Occipital lobe (tissue), 2 donors: ENCODE results near the gene MEPCE. TPM values are rescaled to one million over a fixed set of nuclear protein-coding genes. Genes with fewer than 3 reads are reported as not detected.
"Not testable (repeated sequence)": the region's sequence is repeated elsewhere in the genome, so short reads cannot be mapped to it uniquely, and the experiment has no call there.

Experiments
- DNase-seq: peaks from one replicate; lab custom pipeline; 2025; lab: John Stamatoyannopoulos, UW
- total RNA-seq: library from RNA; depleted of rRNA; stranded (reverse); fragments of >200 nt; gene quantifications from one replicate; pipeline ENCODE4 v1.2.3, GENCODE V29; 2014

Gene MEPCE, protein sequence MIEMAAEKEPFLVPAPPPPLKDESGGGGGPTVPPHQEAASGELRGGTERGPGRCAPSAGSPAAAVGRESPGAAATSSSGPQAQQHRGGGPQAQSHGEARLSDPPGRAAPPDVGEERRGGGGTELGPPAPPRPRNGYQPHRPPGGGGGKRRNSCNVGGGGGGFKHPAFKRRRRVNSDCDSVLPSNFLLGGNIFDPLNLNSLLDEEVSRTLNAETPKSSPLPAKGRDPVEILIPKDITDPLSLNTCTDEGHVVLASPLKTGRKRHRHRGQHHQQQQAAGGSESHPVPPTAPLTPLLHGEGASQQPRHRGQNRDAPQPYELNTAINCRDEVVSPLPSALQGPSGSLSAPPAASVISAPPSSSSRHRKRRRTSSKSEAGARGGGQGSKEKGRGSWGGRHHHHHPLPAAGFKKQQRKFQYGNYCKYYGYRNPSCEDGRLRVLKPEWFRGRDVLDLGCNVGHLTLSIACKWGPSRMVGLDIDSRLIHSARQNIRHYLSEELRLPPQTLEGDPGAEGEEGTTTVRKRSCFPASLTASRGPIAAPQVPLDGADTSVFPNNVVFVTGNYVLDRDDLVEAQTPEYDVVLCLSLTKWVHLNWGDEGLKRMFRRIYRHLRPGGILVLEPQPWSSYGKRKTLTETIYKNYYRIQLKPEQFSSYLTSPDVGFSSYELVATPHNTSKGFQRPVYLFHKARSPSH
- 25.3 TPM for total RNA-seq

DNA sequence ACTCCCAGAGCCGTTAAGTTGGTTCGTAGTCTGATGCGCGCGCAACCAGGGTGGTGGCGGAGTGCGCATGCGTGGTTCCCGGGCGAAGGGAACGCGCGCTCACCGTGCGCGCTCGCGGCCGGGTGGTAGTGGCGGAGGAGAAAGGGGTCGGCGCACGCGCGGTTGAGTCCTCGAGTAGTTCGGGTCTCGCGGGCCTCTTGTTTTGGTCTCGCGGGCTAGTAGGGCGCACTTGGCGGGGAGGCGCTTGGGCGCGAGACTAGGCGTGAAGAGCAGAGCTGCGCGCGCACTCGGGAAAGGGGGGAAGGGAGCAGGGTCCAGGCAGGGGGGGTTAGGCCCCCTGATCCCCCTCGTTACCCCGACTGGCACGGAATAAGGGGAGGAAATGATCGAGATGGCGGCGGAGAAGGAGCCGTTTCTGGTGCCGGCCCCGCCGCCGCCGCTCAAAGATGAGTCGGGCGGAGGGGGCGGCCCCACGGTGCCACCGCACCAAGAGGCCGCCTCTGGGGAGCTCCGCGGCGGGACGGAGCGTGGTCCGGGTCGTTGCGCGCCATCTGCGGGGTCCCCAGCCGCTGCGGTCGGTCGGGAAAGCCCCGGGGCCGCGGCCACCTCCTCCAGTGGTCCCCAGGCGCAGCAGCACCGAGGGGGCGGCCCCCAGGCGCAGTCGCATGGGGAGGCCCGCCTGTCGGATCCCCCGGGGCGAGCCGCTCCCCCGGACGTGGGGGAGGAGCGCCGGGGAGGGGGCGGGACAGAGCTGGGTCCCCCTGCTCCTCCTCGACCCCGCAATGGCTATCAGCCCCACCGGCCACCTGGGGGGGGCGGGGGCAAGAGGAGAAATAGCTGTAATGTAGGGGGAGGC, at the start of gene MEPCE:
Gene MEPCE, plus strand, starts transcription at position 195 of the 856 bp plus-strand sequence. Its CDS starts 188 bp downstream, at position 383.
- DNase-seq = peak; percentile 85

DNA sequence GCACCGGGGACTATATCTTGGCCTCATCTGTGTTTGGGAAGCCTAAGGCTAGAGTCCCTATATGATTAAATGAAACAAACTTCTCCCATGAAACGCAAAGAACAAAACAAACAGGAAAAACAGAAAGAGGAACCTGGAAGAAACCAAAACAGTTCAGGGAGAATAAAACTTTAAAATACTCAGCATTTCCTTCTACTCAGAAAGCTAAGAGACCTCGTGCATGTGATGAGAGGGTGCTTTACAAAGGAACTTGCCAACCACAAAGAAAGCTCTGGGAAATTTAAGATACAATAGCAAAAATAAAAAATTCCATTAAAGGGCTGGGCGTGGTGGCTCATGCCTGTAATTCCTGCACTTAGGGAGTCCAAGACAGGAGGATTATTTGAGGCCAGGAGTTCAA, 49.4 kb upstream of the MEPCE start:
- DNase-seq = no peak

DNA sequence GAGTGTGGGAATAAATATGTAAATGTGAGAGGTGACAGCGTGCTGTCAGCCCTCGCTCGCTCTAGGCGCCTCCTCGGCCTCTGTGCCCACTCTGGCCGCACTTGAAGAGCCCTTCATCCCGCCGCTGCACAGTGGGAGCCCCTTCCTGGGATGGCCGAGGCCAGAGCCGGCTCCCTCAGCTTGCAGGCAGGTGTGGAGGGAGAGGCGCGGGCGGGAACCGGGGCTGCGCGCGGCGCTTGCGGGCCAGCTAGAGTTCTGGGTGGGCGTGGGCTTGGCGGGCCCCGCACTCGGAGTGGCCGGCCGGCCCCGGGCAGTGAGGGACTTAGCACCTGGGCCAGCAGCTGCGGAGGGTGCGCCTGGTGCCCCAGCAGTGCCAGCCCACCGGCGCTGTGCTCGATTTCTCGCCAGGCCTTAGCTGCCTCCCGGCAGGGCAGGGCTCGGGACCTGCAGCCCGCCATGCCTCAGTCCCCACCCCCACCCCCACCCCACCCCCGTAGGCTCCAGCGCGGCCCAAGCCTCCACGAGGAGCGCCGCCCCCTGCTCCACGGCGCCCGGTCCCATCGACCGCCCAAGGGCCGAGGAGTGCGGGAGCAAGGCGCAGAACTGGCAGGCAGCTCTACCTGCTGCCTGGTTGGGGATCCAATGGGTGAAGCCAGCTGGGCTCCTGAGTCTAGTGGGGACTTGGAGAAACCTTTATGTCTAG, 47.9 kb upstream of the MEPCE start:
- not testable (repeated sequence) for DNase-seq

DNA sequence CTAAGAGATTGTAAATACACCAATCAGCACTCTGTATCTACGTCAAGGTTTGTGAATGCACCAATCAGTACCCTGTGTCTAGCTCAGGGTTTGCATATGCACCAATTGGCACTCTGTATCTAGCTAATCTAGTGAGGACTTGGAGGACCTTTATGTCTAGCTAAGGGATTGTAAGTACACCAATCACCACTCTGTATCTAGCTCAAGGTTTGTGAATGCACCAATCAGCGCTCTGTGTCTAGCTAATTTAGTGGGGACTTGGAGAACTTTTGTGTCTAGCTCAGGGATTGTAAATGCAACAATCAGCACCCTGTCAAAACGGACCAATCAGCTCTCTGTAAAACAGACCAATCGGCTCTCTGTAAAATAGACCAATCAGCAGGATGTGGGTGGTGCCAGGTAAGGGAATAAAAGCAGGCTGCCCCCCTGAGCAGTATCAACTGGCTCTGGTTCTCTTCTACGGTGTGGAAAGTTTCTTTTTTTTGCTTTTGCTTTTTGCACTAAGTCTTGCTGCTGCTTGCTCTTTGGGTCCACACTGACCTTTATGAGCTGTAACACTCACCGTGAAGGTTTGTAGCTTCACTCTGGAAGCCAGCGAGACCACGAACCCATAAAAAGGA, 47.3 kb upstream of the MEPCE start:
- not testable (repeated sequence) for DNase-seq

GRCh38 chr7:100384628-100385294, 44.9 kb upstream of the MEPCE start:
- DNase-seq = no peak

GRCh38 chr7:100386940-100387339, 42.7 kb upstream of the MEPCE start:
- no peak for DNase-seq

DNA sequence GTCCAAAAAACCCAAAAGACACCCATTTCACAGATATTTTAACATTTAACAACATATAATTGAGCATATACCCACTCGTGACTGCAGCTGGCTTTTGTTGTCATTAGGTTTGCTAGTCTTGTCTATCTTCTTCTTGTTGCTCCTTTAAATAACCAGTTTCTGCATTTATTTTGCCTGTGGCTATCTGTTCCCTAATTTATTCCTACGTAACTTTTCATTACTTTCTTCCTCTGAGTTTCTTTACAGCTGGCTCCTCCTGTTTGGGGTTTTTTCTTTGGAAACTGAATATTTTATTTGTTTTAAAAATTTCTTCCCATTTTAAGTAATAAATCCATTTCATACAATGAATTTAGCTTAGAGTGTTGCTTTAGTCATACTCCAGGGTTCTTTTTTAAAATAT, 41.9 kb upstream of the MEPCE start:
- no peak for DNase-seq

- no peak for DNase-seq
These were observed 40.1 kb upstream of the MEPCE start for GRCh38 chr7:100389437-100390088.

GRCh38 chr7:100390286-100391009, 39.2 kb upstream of the MEPCE start:
- no peak for DNase-seq

GRCh38 chr7:100393233-100393905, 36.3 kb upstream of the MEPCE start:
- no peak for DNase-seq

DNA sequence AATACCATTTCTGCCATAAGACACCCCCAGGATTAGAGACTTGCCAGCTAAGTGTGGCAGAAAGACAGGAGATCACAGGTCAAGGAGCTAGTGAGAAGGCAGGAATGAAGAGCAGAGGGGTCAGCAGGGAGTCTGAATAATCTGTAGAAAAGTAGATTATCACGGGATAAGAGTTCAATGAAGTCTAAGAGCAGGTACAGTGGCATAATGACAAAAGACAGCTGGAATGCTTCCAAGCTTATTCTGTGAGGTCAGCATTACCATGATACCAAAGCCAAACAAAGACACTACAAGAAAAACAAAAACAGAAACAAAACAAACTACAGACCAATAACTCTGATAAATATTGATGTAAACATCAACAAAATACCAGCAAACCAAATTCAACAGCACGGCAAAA, 35.6 kb upstream of the MEPCE start:
- DNase-seq = no peak

- DNase-seq = no peak
These were observed 33.1 kb upstream of the MEPCE start for GRCh38 chr7:100396421-100396982.

GRCh38 chr7:100397315-100398081, 32.1 kb upstream of the MEPCE start:
- no peak for DNase-seq

DNA sequence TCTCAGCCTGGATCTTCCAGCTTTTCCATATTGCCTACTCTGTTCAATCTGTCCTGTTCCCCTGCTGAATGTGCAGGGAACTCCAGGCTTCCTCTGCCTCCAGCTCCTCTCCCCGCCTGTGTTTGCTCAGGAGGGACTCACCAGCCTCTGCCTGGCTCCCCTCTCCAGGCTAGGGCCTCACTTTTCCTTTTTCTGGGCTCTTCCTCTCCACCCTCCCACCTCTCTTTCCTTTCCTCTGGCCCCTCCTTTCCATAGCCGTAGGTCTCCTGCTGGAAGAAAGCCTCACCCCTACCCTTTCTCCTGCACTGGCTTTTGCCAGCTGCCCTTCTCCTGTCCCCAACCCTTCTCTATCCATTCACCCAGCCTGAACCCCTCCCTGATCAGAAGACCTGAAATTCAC, 31.4 kb upstream of the MEPCE start:
- no peak for DNase-seq

DNA sequence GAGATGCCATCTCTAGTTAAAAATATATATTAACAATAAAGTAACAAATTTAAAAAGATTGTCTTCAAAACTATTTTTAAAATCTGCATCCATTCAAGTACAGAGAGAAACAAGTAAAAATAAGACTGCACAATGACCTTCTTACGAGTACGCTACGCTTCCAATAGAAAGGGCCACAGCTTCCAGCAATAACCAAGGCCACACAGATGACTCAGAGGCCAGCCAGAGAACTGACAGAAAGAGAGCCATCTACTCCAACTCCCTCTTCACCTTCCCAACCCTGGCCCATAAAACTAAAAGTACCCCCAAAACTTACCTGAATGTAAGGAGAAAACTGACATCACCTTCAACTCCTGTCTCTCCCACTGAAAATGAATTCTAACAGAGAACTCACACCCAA, 29.6 kb upstream of the MEPCE start:
- no peak for DNase-seq

DNA sequence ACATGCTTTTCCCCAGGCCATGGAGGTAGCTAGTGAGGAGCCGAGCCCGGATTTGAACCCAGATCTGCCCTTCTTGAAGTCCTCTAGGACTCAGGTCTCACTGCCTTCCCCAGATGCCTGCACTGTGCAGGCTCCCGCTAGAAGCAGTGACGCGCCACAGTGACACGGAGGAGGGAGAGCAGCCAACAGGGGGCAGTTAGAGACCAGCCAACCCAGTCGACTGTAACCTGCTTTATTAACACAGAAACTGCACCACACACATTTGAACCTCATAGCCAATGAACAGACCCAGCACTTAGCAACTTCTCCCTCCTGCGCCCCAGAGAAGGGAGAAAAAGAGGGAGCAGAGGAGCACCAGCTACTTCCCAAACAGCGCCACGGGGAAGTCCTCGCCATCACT, 29.0 kb upstream of the MEPCE start:
- DNase-seq = no peak

DNA sequence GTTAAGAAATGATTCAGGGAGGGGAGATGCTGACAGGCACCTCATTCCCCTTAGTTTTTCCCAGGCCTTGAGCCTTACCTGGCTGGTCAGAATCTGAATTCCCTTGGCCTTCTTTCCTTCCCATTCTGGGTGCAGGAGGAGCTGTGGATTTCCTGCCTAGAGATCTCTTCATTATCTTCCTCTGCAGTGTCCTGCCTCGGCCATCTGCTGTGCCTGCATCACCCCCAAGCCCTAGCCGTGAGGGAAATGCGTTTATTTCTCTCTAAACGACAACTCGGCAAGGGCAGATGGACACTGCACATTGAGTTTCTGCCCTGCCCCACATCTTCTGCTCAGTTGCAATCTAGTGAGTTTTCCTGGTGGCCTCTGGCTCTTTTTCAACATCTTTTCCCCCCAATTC, 27.8 kb upstream of the MEPCE start:
- DNase-seq = no peak
